Adrenal gland (tissue), 12 donors: ENCODE measurements around the gene VWA3B. TPM values are rescaled to one million over a fixed set of nuclear protein-coding genes. Genes with fewer than 3 reads are reported as not detected.
A peak's percentile ranks its signal among the peaks of the same experiment; 100 is the strongest.

Experiments
- DNase-seq, 7 donors: peaks; one replicate each; pipeline ENCODE4 v3.0.0-alpha.2; 2019 to 2020
- H3K27ac ChIP-seq, 5 donors: fragments of 200-600 bp; sonication (generic) in 4 of 5; 1 replicate in 3 of 5; 2 replicates in 2 of 5; pipeline versions ENCODE4 v1.5.1 to v1.8.0; 2016 to 2020; ENCODE audit warnings: mild to moderate bottlenecking in 1 of 5
- H3K27me3 ChIP-seq: fragments of 200-600 bp; 2 replicates; pipeline ENCODE4 v1.8.0; 2021
- H3K36me3 ChIP-seq, 2 donors: fragments of 200-600 bp; replicated peaks in 1 of 2; 1 replicate in 1 of 2; 2 replicates in 1 of 2; pipeline versions ENCODE4 v1.5.1 to v1.8.0; 2018 to 2022
- H3K4me1 ChIP-seq, 2 donors: fragments of 200-600 bp; replicated peaks in 1 of 2; 1 replicate in 1 of 2; 2 replicates in 1 of 2; pipeline versions ENCODE4 v1.5.1 to v1.8.0; 2018 to 2021
- H3K4me3 ChIP-seq, 4 donors: fragments of 200-600 bp; sonication (generic) in 3 of 4; one replicate each; pipeline ENCODE4 v1.5.1; 2016 to 2018
- H3K9me3 ChIP-seq, 3 donors: fragments of 200-600 bp; sonication (generic) in 1 of 3; replicated peaks in 1 of 3; 1 replicate in 2 of 3; 2 replicates in 1 of 3; pipeline versions ENCODE4 v1.5.1 to v1.8.0; 2016 to 2021
- POLR2A ChIP-seq, 2 donors: fragments of 450-650 bp; IDR thresholded peaks; one replicate each; pipeline ENCODE4 v1.6.1; 2017; ENCODE audit warnings: antibody characterized with exemption in 2 of 2, mild to moderate bottlenecking in 2 of 2, moderate library complexity in 1 of 2
- WGBS, 4 donors: extraction: QIAGEN DNeasy Blood & Tissue Kit in 2 of 4; methylation state at CpG; one replicate each; pipeline versions ENCODE4 v1.1.5 to v1.1.7; 2013 to 2017; 5-methylcytosine and 5-hydroxymethylcytosine counted together
- intact Hi-C, 2 donors: fragments of 100-400 bp; cut with DNase I; formaldehyde crosslinking; loops; one replicate each; pipeline versions ENCODE4 v1.14.1 to v1.15.0; 2022 to 2023
- polyA plus RNA-seq, 3 donors: library from polyadenylated mRNA; stranded (reverse); fragments of 200-250 nt in 2 of 3; fragments of 350-450 nt in 1 of 3; fragmentation: Illumina TruSeq in 1 of 3; extraction: RNeasy Lipid Tissue Mini Kit (QIAGEN cat#74804) in 1 of 3; gene quantifications; one replicate each; pipeline ENCODE4 v1.2.3, GENCODE V29; 2013 to 2014
- total RNA-seq, 9 donors: library from RNA; depleted of rRNA in 4 of 9; stranded (reverse); fragments of >200 nt in 4 of 9; fragments of 120-200 nt in 1 of 9; fragmentation: NEBNext Ultra II Directional in 1 of 9; extraction: Animal tissue kit (Norgen Biotek cat#: 25700) in 1 of 9; gene quantifications; one replicate each; pipeline versions ENCODE4 v1.1.0 to v1.2.4, GENCODE V29; 2013 to 2023
- TF ChIP-seq, protein P1 (sequence below), 6 experiments: fragments of 450-650 bp in 4 of 6; fragments of 200-600 bp in 2 of 6; sonication (generic) in 1 of 6; IDR thresholded peaks; 1 replicate in 5 of 6; 2 replicates in 1 of 6; pipeline versions ENCODE4 v1.5.1 to v1.8.0; 2016 to 2021; ENCODE audit warnings: antibody characterized with exemption in 6 of 6, mild to moderate bottlenecking in 2 of 6, moderate library complexity in 1 of 6
- donor health status: healthy with polysubstance abuse.
- donor health status: Bipolar disorder and iron deficiency.
- donor health status: DM: yes; HTN: yes; CAD: no.
- donor health status: DM: no; HTN: no; CAD: no.
- donor health status: DM: no; HTN: no; CAD: no.
- donor health status: DM: yes; HTN: yes; CAD: no.

The VWA3B gene
- total and polyA plus RNA-seq, 12 donors = 0.07 to 0.33 (median 0.17) TPM; not detected in 8

DNA sequence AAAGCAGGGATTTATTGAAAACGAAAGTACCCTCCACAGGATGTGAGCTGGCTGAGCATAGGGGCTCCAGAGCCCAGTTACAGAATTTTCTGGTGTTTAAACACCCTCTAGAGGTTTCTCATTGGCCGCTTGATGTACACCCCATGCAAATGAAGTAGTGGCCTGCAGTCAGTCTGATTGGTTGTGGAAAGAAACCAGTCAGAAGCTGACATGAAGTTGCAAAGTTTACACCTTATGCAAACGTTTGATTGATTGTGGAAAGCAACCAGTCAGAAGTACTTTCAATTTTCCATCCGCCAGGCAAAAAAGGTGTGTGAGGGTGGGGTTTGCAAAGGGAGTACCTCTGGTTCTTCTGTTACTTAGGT, 62.3 kb downstream of the VWA3B start:
- Histone ChIP-seq H3K27me3 (no peaks in the 10 kb centered on the region), H3K36me3 (no peaks in the 10 kb centered on the region), H3K4me1 (no peaks in the 10 kb centered on the region), H3K27ac (peak overlapping the region in 1 of 5 donors; percentile 21), H3K9me3 (no peaks in the 10 kb centered on the region), H3K4me3 (peak overlapping the region in 1 of 4 donors; percentile 34)
- TF ChIP-seq, protein P1, sequence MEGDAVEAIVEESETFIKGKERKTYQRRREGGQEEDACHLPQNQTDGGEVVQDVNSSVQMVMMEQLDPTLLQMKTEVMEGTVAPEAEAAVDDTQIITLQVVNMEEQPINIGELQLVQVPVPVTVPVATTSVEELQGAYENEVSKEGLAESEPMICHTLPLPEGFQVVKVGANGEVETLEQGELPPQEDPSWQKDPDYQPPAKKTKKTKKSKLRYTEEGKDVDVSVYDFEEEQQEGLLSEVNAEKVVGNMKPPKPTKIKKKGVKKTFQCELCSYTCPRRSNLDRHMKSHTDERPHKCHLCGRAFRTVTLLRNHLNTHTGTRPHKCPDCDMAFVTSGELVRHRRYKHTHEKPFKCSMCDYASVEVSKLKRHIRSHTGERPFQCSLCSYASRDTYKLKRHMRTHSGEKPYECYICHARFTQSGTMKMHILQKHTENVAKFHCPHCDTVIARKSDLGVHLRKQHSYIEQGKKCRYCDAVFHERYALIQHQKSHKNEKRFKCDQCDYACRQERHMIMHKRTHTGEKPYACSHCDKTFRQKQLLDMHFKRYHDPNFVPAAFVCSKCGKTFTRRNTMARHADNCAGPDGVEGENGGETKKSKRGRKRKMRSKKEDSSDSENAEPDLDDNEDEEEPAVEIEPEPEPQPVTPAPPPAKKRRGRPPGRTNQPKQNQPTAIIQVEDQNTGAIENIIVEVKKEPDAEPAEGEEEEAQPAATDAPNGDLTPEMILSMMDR (IDR thresholded peaks at IDR 0.05) = no peak
- TF ChIP-seq POLR2A (IDR thresholded peaks at IDR 0.05) = peak in 1 of 2 donors; percentile 41
- intact Hi-C loops = no loop called here
- peak in 6 of 7 donors; percentile 42 to 61 (median 54) for DNase-seq
- 23 to 34% (median 27%) methylated on average over 4 of the region's 4 CpGs for WGBS, 4 donors

DNA sequence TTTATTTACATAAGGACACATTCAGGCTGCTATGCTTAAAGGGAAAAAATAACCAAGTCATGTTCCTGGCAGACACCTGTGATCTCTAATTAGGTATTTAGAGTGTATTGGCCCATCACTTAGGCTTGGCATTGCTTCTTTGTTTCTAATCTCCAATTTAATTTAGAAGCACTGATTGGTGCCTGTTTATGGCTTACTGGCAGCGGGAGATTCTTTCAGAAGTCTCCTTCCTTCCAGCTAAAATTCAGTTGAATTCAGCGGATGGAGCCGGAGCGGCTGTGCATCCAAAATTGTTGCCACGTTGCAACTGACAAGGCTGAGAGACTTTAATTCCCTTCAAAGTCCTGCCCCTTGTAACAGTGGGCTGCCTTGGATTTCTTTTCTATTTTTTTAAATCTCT, 66.5 kb downstream of the VWA3B start:
- 81 to 93% (median 88%) methylated on average over 5 of the region's 5 CpGs for WGBS, 4 donors
- intact Hi-C loops = no loop called here
- no peak for TF ChIP-seq POLR2A (IDR thresholded peaks at IDR 0.05)
- TF ChIP-seq, protein P1 (IDR thresholded peaks at IDR 0.05) = no peak
- Histone ChIP-seq H3K27ac (no peak overlapping the region), H3K4me3 (no peak overlapping the region), H3K36me3 (no peaks in the 10 kb centered on the region), H3K27me3 (no peaks in the 10 kb centered on the region), H3K9me3 (no peaks in the 10 kb centered on the region), H3K4me1 (no peaks in the 10 kb centered on the region)
- no peak for DNase-seq

DNA sequence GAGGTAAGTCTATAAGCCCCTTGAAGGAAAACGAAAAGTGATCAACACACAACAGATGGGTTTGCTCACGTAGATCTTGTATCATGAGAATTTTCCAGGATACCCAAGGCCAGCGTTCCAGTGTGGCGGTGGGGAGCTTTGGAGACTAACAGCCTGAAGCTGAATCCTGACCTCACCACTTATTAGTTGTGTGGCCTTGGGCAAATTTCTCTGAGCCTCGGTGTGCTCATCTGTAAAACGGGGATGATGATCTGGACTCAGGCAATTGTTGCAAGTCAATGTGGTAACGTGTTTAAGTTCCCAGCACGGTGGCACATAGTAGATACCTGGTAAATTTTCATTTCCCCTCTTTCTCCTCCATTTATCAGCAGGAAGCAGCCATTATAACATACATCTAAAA, 68.3 kb downstream of the VWA3B start:
- no peak overlapping the region for H3K27ac ChIP-seq
- TF ChIP-seq POLR2A (IDR thresholded peaks at IDR 0.05) = no peak
- TF ChIP-seq, protein P1 (IDR thresholded peaks at IDR 0.05) = no peak
- no peak for DNase-seq
- no peak overlapping the region for H3K4me3 ChIP-seq
- 91 to 95% (median 94%) methylated on average over 8 of the region's 8 CpGs for WGBS, 4 donors
- no peaks in the 10 kb centered on the region for H3K9me3 ChIP-seq
- H3K4me1 ChIP-seq = no peaks in the 10 kb centered on the region
- intact Hi-C loops = no loop called here
- no peaks in the 10 kb centered on the region for H3K36me3 ChIP-seq
- no peaks in the 10 kb centered on the region for H3K27me3 ChIP-seq

- Histone ChIP-seq H3K4me3 (no peak overlapping the region), H3K36me3 (no peaks in the 10 kb centered on the region), H3K27me3 (no peaks in the 10 kb centered on the region), H3K4me1 (no peaks in the 10 kb centered on the region), H3K9me3 (no peaks in the 10 kb centered on the region), H3K27ac (no peak overlapping the region)
- TF ChIP-seq, protein P1 (IDR thresholded peaks at IDR 0.05) = no peak
- no peak for TF ChIP-seq POLR2A (IDR thresholded peaks at IDR 0.05)
- intact Hi-C loops = no loop called here
- no peak for DNase-seq
- 70 to 88% (median 81%) methylated on average over 4 of the region's 4 CpGs for WGBS, 4 donors
These were observed 68.7 kb downstream of the VWA3B start for GRCh38 chr2:98155716-98156115.
